GM21576 (cell line): ENCODE data around the gene RPP38.
A peak's percentile ranks its signal among the peaks of the same experiment; 100 is the strongest.

Experiments
- ATAC-seq: cut with Tn5 transposase; IDR thresholded peaks from one replicate; pipeline ENCODE4 v1.9.1; 2021; ENCODE audit warnings: mild to moderate bottlenecking, moderate library complexity; ENCODE audit not compliant: unreplicated experiment

RPP38 gene

GRCh38 chr10:15106352-15107013, 9.3 kb downstream of the RPP38 start:
- peak; percentile 62 for ATAC-seq

DNA sequence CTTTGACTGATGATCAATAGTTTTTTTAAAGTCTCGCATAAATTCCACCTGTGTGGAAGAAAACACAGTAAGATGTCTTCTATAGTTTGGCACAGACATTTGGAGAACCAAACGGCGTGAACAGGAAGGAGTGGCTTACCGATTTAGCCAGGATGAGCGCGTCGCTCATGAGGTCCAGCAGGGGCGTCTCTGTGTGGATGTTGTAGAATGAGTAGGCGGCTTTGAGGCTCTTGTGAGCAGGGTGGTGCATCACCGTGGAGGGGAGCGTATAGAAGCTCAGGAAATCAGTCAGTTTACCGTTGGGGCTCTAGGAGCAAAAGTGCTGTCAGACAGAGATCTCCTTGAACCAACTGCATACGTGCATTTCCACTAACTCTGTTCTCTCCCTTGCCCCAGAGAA, 15.5 kb downstream of the RPP38 start:
- ATAC-seq, result no peak

GRCh38 chr10:15113766-15114165, 16.6 kb downstream of the RPP38 start:
- ATAC-seq, result no peak

GRCh38 chr10:15116225-15116624, 19.1 kb downstream of the RPP38 start:
- no peak for ATAC-seq

GRCh38 chr10:15118615-15119014, 21.5 kb downstream of the RPP38 start:
- ATAC-seq, result no peak

DNA sequence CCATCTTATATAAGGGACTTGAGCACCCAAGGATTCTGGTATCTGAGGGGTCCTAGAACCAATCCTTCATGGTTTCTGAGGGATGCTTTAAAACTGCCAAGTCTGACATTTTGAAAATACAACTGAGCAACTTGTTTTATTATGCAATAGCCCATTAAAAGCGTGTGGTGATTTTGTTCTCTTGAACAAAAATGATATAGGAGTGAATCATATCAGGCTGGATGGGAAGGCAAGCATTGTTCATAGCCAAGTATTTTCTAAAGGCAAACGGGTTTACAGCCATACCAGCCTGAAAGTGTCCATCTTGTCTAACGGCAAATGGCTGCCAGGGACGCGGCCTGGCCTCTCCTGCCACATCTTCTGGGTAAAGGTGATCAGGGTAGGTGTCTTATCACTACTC, 23.4 kb downstream of the RPP38 start:
- ATAC-seq, result no peak

DNA sequence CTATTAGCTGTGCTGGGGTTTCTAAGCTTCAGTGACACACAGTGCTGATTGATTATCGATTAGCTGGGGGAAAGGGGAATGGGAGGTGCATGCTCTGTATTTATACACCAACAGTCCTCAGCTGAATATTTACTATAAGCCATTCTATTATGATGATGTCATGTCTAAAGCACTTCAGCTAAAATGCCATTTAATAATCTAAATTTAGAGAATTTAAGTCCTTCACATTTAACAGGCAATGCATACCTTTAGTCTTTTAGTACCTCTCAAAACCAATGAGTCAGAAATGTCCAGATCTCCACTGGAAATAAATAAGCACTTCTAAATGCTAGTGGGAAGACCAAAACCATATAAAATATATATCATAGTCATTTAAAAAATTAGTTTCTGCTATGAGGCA, 24.6 kb downstream of the RPP38 start:
- ATAC-seq, result no peak

DNA sequence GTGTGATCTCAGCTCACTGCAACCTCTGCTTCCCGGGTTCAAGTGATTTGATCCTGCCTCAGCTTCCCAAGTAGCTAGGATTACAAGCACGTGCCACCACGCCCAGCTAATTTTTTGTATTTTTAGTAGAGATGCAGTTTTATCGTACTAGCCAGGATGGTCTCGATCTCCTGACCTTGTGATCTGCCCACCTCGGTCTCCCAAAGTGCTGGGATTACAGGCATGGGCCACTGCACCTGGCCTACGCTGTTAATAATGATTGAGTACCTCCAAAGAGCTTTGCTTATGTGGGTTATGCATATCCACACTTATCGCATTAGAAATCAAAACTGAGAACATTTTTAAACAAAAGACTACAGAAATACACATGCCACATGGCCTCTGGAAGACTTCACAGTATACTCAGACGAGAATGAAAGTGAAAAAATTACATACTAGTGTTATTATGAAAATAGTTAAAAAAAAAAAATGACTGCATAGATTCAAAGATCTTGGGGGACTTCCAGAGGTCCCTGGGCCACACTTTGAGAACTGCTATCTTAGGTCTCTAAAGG, 25.4 kb downstream of the RPP38 start:
- ATAC-seq, result peak; percentile 93

DNA sequence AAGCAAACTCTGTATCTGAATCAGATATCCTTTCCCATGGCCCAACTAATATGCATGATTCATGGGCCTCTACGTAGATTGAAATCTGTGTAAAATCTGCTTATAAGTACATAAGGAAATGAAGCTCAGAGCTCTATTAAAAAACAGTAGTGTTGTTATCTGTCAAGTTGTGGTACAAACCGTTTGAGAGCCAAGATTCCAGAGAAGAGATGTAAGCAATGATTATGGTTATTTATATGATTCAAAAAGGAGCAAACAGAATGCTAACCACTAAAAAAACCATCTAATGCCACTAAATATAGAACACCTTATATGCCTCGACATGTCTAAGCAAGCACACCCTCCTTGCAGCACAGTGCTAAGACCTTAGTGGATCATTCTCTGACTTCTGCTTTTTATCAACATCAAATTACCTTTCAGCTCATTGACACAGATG, 26.6 kb downstream of the RPP38 start:
- ATAC-seq, result no peak

DNA sequence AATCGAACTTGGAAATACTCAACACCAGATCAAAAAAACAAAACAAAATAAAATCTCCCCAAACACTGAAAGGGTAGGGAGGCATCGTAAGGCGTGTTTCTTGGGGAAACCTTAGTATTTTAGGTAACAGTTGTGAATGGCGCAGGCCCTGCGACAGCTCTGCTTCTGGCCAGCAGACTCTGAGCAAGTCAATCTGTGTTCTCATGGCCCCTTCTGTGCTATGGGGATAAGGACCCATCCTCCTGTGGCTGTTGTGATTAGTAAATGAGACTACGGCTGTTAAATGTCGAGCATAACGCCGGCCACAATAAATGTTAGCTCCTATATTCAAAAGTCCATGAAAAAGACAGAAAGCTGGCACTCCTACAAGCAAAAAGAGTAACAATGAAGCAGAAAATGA, 27.0 kb downstream of the RPP38 start:
- no peak for ATAC-seq

DNA sequence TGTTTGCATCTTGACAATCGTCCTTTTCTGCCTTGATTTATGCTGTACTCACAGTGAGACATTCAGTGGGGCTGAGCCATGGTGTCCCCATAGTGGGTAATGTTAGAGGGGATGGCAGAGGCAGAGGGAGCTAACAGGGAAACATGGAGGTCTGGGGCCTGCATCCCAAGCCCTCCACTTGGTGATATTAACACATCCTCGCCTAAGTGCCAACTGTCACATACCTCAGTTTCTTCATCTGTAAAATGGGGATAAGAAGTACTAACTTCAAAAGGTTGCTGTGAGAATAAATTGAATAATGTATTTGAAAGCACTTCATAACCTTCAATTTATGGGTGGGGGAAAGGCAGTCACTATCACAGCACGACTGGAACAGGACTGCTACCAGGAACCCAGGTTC, 27.8 kb downstream of the RPP38 start:
- ATAC-seq, result no peak

DNA sequence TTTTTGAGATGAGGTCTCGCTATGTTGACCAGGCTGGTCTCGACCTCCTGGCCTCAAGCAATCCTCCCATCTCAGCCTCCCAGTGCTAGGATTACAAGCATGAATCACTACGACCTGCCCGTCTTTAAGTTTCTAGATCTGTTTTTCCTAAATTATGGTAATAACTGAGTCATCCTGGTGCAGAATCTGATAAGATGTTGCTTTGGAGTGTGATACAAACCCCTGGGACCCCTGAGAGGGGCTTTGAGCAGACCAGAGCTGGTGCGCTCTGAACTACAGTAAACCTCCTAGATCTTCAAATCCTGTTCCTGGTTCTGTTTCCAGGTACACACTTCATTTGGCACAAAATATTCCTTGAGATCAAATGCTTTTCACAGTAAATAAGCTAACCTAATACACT, 34.2 kb downstream of the RPP38 start:
- ATAC-seq, result no peak

DNA sequence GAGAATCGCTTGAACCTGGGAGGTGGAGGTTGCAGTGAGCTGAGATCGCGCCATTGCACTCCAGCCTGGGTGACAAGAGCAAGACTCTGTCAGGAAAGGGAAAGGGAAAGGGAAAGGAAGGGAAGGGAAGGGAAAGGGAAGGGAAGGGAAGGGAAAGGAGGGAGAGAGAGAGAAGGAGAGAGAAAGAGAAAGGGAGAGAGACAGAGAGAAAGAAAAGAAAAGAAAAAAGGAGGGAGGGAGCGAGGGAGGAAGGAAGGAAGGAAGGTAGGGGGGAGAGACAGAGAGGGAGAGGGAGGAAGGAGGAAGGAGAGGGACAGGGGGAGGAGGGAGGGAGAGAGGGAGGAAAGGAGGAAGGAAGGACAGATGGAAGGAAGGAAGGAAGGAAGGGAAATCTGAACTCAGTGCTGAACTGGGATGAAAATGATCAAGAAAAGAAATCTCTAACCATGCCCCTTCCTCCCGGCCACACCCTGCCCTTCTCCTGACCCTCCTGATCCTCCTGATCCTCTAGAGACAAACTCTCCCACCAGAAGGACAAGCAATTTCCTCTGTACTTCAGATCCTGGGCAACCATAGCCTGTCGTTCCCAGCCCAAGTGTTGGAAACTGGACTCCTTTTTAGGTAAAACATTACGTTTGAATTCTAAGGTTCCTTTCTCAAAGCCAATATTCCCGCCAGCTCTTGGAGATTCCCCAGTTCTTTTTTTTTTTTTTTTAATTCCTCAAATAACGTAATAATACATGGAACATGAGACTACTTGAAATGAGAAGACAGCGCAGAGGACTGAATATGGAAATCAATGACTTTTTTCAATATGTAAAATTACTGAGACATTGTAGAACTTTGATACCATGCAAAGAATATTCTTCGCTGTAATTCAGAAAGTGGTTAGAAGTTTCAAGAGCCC, 39.2 kb downstream of the RPP38 start:
- no peak for ATAC-seq

- ATAC-seq, result no peak
These were observed 39.8 kb downstream of the RPP38 start for GRCh38 chr10:15137036-15137359.

GRCh38 chr10:15137636-15138035, 40.5 kb downstream of the RPP38 start:
- ATAC-seq, result no peak

DNA sequence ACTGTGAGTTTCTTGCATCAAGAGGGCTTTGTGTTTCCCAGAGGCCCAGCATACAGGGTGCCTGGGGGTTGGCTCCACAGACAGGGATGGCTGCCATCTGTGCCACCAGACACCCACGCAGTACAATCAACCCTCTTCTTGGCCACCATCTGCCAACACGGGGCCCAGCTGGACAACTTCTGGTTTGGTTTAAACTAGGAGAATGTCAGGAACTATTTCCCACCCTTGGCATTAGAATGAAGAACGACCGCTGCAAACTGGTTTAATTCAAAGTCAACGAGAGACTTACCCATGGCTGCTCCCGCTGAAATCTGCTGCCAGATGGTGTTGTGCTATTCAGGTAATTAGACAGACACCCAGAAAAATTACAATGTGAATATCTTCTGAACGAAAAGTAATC, 43.5 kb downstream of the RPP38 start:
- ATAC-seq, result no peak

DNA sequence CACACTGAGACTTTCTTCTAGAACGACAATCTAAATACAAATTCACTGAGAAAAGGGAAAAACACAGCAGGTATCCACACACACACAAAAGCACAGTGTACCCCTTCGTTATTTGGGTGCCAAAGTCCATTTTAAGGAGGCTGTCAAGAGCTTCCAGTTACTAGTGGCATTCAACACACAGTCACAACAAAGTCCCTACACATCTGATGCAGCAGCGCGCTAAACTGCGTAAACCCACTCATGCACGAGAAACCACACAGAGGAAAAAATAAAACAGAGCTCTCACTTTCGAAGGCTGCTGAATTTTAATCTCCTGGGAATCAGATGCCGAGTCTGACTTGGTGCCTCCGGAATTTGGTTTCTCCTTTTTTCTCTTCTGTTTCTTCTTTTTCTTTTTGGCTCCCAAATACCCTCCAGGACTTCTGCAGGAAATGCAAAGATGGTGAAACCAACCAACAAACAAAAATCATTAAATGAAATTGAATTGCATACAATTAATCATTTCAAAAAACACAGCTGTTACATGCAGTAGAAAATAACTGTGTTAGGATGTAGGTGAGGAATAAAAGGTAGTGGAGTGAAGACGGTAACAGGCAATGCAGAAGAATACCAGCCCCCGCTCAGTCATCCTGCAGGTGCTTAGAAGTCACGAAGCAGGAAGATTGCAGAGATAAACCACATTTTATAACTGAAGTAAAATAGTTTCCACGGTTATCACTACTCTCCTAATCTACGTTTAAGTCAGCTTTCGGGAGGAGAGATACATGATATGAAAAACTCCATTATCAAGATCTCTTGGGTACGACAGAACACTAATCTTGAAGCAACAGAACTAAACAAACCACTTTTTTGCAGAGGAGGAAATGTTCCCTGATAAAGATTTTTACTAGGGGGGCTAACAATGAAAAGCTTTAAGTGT, 44.2 kb downstream of the RPP38 start:
- peak; percentile 95 for ATAC-seq

GRCh38 chr10:15144788-15145187, 47.6 kb downstream of the RPP38 start:
- ATAC-seq, result no peak

GRCh38 chr10:15146366-15146765, 49.2 kb downstream of the RPP38 start:
- ATAC-seq, result no peak

DNA sequence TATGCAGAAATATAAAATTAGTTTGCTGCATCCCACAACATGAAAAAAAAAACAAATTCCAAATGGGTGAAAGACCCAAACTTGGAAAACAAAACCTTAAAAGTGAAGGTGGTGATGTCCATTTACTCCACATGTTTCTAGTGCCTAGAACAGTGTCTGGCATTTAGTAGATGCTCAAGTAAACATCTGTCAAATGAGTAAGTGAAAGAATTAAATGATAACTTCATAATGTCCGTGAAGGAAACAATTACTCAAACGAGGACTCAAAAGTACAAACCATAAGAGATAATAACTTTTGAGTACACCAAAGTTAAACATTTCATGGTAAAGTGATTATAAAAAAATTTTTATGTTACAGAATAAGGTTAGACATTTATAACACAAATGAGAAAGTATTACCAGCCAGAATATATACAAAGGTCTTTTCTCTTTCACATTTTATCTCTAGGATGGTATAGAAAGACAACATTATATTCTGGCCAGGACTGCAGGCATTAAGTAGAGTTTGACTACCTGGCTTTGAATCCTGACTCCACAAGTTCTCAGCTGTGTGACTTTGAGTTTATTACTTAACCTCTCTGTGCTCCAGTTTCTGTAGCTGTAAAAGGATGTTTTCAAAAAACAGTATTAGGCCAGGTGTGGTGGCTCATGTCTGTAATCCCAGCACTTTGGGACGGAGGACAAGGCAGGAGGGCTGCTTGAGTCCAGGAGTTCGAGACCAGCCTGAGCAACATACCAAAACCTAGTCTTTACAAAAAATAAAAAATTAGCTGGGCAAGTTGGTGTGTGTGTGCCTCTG, 50.6 kb downstream of the RPP38 start:
- no peak for ATAC-seq
